ENCODE data around the gene FGFR4.
"Not testable (repeated sequence)": the region's sequence is repeated elsewhere in the genome, so short reads cannot be mapped to it uniquely, and the experiment has no call there.

Gene FGFR4

GRCh38 chr5:177044641-177045040 is 42.1 kb upstream of the FGFR4 start:
- no peak overlapping the region for H3K4me3 ChIP-seq (replicated peaks; ENCODE audit: low read depth, low read length)
- DNase-seq (ENCODE audit: low read depth), result no peak
- TF ChIP-seq, protein P1, sequence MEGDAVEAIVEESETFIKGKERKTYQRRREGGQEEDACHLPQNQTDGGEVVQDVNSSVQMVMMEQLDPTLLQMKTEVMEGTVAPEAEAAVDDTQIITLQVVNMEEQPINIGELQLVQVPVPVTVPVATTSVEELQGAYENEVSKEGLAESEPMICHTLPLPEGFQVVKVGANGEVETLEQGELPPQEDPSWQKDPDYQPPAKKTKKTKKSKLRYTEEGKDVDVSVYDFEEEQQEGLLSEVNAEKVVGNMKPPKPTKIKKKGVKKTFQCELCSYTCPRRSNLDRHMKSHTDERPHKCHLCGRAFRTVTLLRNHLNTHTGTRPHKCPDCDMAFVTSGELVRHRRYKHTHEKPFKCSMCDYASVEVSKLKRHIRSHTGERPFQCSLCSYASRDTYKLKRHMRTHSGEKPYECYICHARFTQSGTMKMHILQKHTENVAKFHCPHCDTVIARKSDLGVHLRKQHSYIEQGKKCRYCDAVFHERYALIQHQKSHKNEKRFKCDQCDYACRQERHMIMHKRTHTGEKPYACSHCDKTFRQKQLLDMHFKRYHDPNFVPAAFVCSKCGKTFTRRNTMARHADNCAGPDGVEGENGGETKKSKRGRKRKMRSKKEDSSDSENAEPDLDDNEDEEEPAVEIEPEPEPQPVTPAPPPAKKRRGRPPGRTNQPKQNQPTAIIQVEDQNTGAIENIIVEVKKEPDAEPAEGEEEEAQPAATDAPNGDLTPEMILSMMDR (IDR thresholded peaks at IDR 0.05; ENCODE audit: low read length, missing control alignments), result no peak

DNA sequence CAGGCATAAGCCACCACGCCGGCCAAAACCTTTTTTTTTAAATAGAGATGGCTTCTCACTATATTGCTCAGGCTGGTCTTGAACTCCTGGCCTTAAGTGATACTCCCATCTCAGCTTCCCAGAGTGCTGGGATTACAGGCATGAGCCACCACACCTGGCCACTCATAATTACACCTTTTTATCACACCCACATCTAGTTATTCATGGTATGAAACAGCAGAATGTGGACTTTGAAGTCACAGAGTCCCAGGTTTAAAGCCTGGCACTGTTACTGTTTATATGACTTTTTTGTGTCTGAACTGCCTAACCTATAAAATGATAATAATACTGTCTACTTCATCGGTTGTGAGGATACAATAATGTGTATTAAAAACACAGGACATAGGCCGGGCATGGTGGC is 41.1 kb upstream of the FGFR4 start:
- DNase-seq (ENCODE audit: low read depth), result no peak
- no peak overlapping the region for H3K4me3 ChIP-seq (replicated peaks; ENCODE audit: low read depth, low read length)
- TF ChIP-seq, protein P1 (IDR thresholded peaks at IDR 0.05; ENCODE audit: low read length, missing control alignments), result no peak

DNA sequence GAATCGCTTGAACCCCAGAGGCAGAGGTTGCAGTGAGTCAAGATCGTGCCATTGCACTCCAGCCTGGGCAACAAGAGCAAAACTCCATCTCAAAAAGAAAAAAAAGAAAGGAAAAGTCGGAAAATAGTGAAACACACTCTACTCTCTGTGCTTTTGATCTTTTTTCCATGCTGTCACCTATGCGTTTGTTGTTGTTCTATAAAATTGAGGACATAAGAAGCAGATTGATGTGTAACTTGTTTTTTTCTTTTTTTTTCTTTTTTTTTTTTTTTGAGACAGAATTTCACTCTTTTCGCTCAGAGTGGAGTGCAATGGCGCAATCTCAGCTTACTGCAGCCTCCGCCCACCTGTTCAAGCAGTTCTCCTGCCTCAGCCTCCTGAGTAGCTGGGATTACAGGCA is 38.2 kb upstream of the FGFR4 start:
- H3K4me3 ChIP-seq (replicated peaks; ENCODE audit: low read depth, low read length); DNase-seq (ENCODE audit: low read depth): not testable (repeated sequence)

GRCh38 chr5:177049285-177049684 is 37.4 kb upstream of the FGFR4 start:
- DNase-seq (ENCODE audit: low read depth), result no peak
- no peak overlapping the region for H3K4me3 ChIP-seq (replicated peaks; ENCODE audit: low read depth, low read length)
- TF ChIP-seq, protein P1 (IDR thresholded peaks at IDR 0.05; ENCODE audit: low read length, missing control alignments), result no peak

DNA sequence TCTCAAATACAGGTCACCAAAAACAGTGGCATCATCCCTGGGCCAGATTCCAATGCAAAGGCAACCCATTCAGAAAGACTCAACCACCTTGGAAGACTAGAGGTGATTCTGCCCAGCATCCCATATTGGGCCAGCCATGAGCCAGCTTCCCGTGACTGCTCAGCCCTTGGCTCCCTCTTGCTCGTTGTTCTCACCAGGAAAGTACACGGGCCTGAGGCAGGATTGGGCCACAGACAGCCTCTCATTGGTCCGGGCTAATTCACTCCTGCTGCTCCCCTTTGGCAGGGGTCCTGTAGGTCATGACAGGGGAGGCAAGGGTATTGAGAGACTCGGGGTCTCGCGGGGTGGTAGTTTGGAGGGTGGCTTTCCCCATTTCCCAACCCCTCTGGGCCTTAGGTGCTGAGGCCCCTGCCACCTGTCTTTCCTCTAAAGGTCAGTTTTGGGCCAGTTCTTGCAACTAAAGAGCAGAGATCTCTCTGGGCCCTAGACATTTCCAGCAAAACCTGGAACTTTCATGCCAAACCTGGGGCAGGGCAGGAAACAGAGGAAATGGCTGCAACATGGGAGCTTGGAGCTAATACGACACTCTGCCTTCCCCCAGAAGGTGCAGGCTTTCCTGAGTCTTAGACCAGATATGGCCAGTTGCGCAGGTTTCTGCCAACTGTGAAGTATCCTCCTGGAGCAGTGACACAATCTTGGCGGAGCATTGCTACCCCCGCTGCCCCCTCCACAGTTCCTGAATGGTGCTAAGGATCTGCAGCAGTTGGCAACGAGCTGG is 22.0 kb upstream of the FGFR4 start:
- no peak overlapping the region for H3K4me3 ChIP-seq (replicated peaks; ENCODE audit: low read depth, low read length)
- TF ChIP-seq, protein P1 (IDR thresholded peaks at IDR 0.05; ENCODE audit: low read length, missing control alignments), result no peak
- no peak for DNase-seq (ENCODE audit: low read depth)

- TF ChIP-seq, protein P1 (IDR thresholded peaks at IDR 0.05; ENCODE audit: low read length, missing control alignments), result no peak
- DNase-seq (ENCODE audit: low read depth), result no peak
- H3K4me3 ChIP-seq (replicated peaks; ENCODE audit: low read depth, low read length), result no peak overlapping the region
Observed at GRCh38 chr5:177065491-177065890, 21.2 kb upstream of the FGFR4 start.

GRCh38 chr5:177066224-177066623 is 20.5 kb upstream of the FGFR4 start:
- no peak for DNase-seq (ENCODE audit: low read depth)
- TF ChIP-seq, protein P1 (IDR thresholded peaks at IDR 0.05; ENCODE audit: low read length, missing control alignments), result no peak
- no peak overlapping the region for H3K4me3 ChIP-seq (replicated peaks; ENCODE audit: low read depth, low read length)
